ENCODE data around the gene CNTNAP2. TPM values are rescaled to one million over a fixed set of nuclear protein-coding genes. Genes with fewer than 3 reads are reported as not detected.

Gene CNTNAP2
- total RNA-seq, 4 donors from 2014 or later = 0.91 to 16.0 TPM; not detected in 2

GRCh38 chr7:148037044-148037443, 1920.4 kb downstream of the CNTNAP2 start:
- H3K27me3 ChIP-seq = no peaks in the 10 kb centered on the region
- H3K9me3 ChIP-seq = no peaks in the 10 kb centered on the region
- H3K4me3 ChIP-seq = no peak overlapping the region
- no peaks in the 10 kb centered on the region for H3K36me3 ChIP-seq
- no peak for DNase-seq
- no peak overlapping the region for H3K27ac ChIP-seq
- TF ChIP-seq CTCF (IDR thresholded peaks at IDR 0.05) (no peak), POLR2A (IDR thresholded peaks at IDR 0.05) (no peak)
- intact Hi-C loops (cut with DNase I; ENCODE audit: low total_unique reads) = no loop called here
- no peaks in the 10 kb centered on the region for H3K4me1 ChIP-seq

GRCh38 chr7:148041156-148041555, 1924.6 kb downstream of the CNTNAP2 start:
- no peaks in the 10 kb centered on the region for H3K4me1 ChIP-seq
- no peaks in the 10 kb centered on the region for H3K27me3 ChIP-seq
- intact Hi-C loops (cut with DNase I; ENCODE audit: low total_unique reads) = no loop called here
- H3K27ac ChIP-seq = no peak overlapping the region
- H3K36me3 ChIP-seq = no peaks in the 10 kb centered on the region
- no peak for DNase-seq
- TF ChIP-seq CTCF (IDR thresholded peaks at IDR 0.05) (no peak), POLR2A (IDR thresholded peaks at IDR 0.05) (no peak)
- no peaks in the 10 kb centered on the region for H3K9me3 ChIP-seq
- H3K4me3 ChIP-seq = no peak overlapping the region

- DNase-seq = no peak
These were observed 1926.5 kb downstream of the CNTNAP2 start for GRCh38 chr7:148042935-148043631.

DNA sequence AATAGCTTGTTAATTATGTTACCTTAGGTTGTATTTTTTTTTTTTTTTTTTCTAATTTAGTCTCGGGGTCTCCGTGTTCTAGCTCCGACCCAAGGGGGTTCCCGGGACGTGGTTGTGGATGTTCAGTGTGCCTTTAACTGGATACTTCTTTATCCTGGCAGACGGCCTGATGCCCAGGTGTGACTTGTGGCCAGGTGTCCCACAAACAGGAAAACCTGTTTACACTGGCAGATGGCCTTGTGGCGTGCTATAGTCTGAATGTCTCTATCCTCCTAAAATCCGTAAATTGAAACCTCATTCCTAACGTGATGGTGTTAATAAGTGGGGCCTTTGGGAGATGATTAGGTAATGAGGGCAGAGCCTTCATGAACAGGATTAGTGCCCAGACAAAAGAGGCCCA, 1927.6 kb downstream of the CNTNAP2 start:
- Histone ChIP-seq H3K27me3 (no peaks in the 10 kb centered on the region), H3K4me1 (no peaks in the 10 kb centered on the region), H3K27ac (no peak overlapping the region), H3K9me3 (no peaks in the 10 kb centered on the region), H3K4me3 (no peak overlapping the region), H3K36me3 (no peaks in the 10 kb centered on the region)
- intact Hi-C loops (cut with DNase I; ENCODE audit: low total_unique reads) = no loop called here
- TF ChIP-seq CTCF (IDR thresholded peaks at IDR 0.05) (no peak), POLR2A (IDR thresholded peaks at IDR 0.05) (no peak)
- no peak for DNase-seq

More at GRCh38 chr7:148042935-148043631, 1926.5 kb downstream of the CNTNAP2 start:
- no peak overlapping the region for H3K4me3 ChIP-seq
- H3K4me1 ChIP-seq = no peaks in the 10 kb centered on the region
- no peaks in the 10 kb centered on the region for H3K9me3 ChIP-seq
- intact Hi-C loops (cut with DNase I; ENCODE audit: low total_unique reads) = no loop called here
- H3K36me3 ChIP-seq = no peaks in the 10 kb centered on the region
- H3K27ac ChIP-seq = no peak overlapping the region
- no peak for TF ChIP-seq POLR2A (IDR thresholded peaks at IDR 0.05)
- no peak for TF ChIP-seq CTCF (IDR thresholded peaks at IDR 0.05)
- H3K27me3 ChIP-seq = no peaks in the 10 kb centered on the region

- TF ChIP-seq POLR2A (IDR thresholded peaks at IDR 0.05) (no peak), CTCF (IDR thresholded peaks at IDR 0.05) (no peak)
- DNase-seq = no peak
- Histone ChIP-seq H3K4me1 (no peaks in the 10 kb centered on the region), H3K9me3 (no peaks in the 10 kb centered on the region), H3K4me3 (no peak overlapping the region), H3K36me3 (no peaks in the 10 kb centered on the region), H3K27me3 (no peaks in the 10 kb centered on the region), H3K27ac (no peak overlapping the region)
- intact Hi-C loops (cut with DNase I; ENCODE audit: low total_unique reads) = no loop called here
These were observed 1928.9 kb downstream of the CNTNAP2 start for GRCh38 chr7:148045521-148045920.

All from uterus (tissue), 4 donors.